Measurements from ENCODE around the gene NOC2L. TPM values are rescaled to one million over a fixed set of nuclear protein-coding genes. Genes with fewer than 3 reads are reported as not detected.

Gene NOC2L
- total RNA-seq, 3 donors from 2014 or later (not counting 1 experiment from before 2014, with no cell fraction given) = 61.4 to 66.0 (median 61.8) TPM

DNA sequence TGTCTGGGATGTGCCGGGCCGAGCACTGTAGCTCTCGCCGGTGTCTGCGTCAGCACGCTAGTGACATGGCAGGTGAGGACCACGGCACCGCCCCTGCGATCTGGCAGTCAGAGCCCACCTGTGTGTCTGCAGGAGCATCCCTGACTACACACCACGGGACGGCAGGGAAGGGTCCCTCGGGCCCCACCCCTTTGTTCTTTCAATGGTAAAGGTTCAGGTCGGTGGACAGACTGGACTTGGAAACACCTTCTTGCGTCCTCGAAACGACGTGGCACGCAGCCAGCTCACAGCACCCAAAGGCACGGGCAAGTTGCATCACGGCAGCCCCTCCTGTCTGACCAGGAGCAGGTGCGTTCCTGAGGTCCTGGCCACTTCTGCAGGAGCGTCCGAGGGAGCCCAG, 39.0 kb downstream of the NOC2L start:
- Mint-ChIP-seq H3K9me3 (no peaks in the 10 kb centered on the region), H3K27ac (no peak overlapping the region), H3K4me1 (peaks cover 0 to 10% of the 10 kb centered on the region in 2 donors), H3K4me3 (no peak overlapping the region), H3K36me3 (no peaks in the 10 kb centered on the region), H3K27me3 (ENCODE audit: low read depth in 2 of 2) (peaks cover 8 to 25% of the 10 kb centered on the region in 2 donors)
- Histone ChIP-seq H3K9me3 (ENCODE audit: control insufficient read depth, insufficient read depth, low read length) (no peaks in the 10 kb centered on the region), H3K4me3 (ENCODE audit: low read length) (no peak overlapping the region), H3K27me3 (ENCODE audit: control insufficient read depth, insufficient read depth, low read length) (peaks cover 31% of the 10 kb centered on the region), H3K4me1 (ENCODE audit: control insufficient read depth, insufficient read depth, low read length) (peaks cover 25% of the 10 kb centered on the region), H3K36me3 (ENCODE audit: control insufficient read depth, insufficient read depth, low read length) (no peaks in the 10 kb centered on the region), H3K27ac (ENCODE audit: low read length) (no peak overlapping the region)
- intact Hi-C loops (cut with micrococcal nuclease) = no loop called here
- TF ChIP-seq CTCF (IDR thresholded peaks at IDR 0.05) = no peak
- ATAC-seq = no peak
- WGBS (ENCODE audit: insufficient coverage) = 86% methylated on average over 23 of the region's 23 CpGs
- DNase-seq = no peak

DNA sequence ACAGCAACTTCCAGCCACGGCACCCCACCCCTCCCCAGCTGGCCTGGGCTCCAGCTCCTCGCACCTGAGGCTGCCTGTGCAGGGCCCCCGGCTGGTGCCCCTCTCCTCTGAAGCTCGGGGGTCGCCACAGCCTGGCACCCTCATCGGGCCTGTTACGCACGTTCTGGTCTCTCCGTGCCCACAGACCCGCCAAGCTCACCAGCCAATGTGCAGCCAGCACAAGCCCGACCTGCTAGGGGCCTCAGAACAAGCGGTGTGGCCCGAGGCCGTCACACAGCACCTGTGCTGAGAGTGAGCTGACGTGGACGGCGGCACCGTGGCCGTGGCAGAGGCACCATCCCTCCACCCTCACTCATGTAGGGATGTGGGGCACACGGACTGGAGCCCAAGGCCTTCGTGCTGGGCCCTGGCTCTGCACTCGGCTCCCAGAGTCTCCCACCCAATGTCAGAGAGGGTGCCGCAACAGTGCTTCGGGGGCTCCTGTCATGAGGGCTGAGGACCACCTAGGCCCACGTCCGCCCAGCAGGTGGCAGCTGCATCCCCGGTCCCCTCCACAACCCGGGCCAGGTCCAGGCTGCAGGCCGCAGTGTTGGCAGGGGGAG, 39.7 kb downstream of the NOC2L start:
- 85% methylated on average over 29 of the region's 29 CpGs for WGBS (ENCODE audit: insufficient coverage)

GRCh38 chr1:918843-919242, 40.2 kb downstream of the NOC2L start:
- H3K4me3 Mint-ChIP-seq = no peak overlapping the region
- intact Hi-C loops (cut with micrococcal nuclease) = no loop called here
- DNase-seq (no peak), ATAC-seq (no peak)
- Histone ChIP-seq H3K36me3 (ENCODE audit: control insufficient read depth, insufficient read depth, low read length) (no peaks in the 10 kb centered on the region), H3K4me1 (ENCODE audit: control insufficient read depth, insufficient read depth, low read length) (peaks cover 21% of the 10 kb centered on the region), H3K4me3 (ENCODE audit: low read length) (no peak overlapping the region), H3K27ac (ENCODE audit: low read length) (no peak overlapping the region), H3K9me3 (ENCODE audit: control insufficient read depth, insufficient read depth, low read length) (no peaks in the 10 kb centered on the region), H3K27me3 (ENCODE audit: control insufficient read depth, insufficient read depth, low read length) (peaks cover 31% of the 10 kb centered on the region)
- 87% methylated on average over 6 of the region's 6 CpGs for WGBS (ENCODE audit: insufficient coverage)
- H3K9me3 Mint-ChIP-seq = no peaks in the 10 kb centered on the region
- peaks cover 8 to 31% of the 10 kb centered on the region in 2 donors for H3K27me3 Mint-ChIP-seq (ENCODE audit: low read depth in 2 of 2)
- peaks cover 0 to 10% of the 10 kb centered on the region in 2 donors for H3K4me1 Mint-ChIP-seq
- no peak overlapping the region for H3K27ac Mint-ChIP-seq
- H3K36me3 Mint-ChIP-seq = no peaks in the 10 kb centered on the region
- TF ChIP-seq CTCF (IDR thresholded peaks at IDR 0.05) = no peak

More for the DNA sequence above, 39.7 kb downstream of the NOC2L start:
- DNase-seq (no peak), ATAC-seq (no peak)
- no peak for TF ChIP-seq CTCF (IDR thresholded peaks at IDR 0.05)
- Mint-ChIP-seq H3K4me3 (no peak overlapping the region), H3K27ac (no peak overlapping the region), H3K27me3 (ENCODE audit: low read depth in 2 of 2) (peaks cover 8 to 26% of the 10 kb centered on the region in 2 donors), H3K36me3 (no peaks in the 10 kb centered on the region), H3K4me1 (peaks cover 0 to 10% of the 10 kb centered on the region in 2 donors), H3K9me3 (no peaks in the 10 kb centered on the region)
- intact Hi-C loops (cut with micrococcal nuclease) = no loop called here
- Histone ChIP-seq H3K27me3 (ENCODE audit: control insufficient read depth, insufficient read depth, low read length) (peaks cover 31% of the 10 kb centered on the region), H3K9me3 (ENCODE audit: control insufficient read depth, insufficient read depth, low read length) (no peaks in the 10 kb centered on the region), H3K4me1 (ENCODE audit: control insufficient read depth, insufficient read depth, low read length) (peaks cover 21% of the 10 kb centered on the region), H3K36me3 (ENCODE audit: control insufficient read depth, insufficient read depth, low read length) (no peaks in the 10 kb centered on the region), H3K4me3 (ENCODE audit: low read length) (no peak overlapping the region), H3K27ac (ENCODE audit: low read length) (no peak overlapping the region)

GRCh38 chr1:918353-918752, 40.7 kb downstream of the NOC2L start:
- TF ChIP-seq CTCF (IDR thresholded peaks at IDR 0.05) = no peak
- H3K9me3 ChIP-seq (ENCODE audit: control insufficient read depth, insufficient read depth, low read length) = no peaks in the 10 kb centered on the region
- intact Hi-C loops (cut with micrococcal nuclease) = no loop called here
- H3K36me3 ChIP-seq (ENCODE audit: control insufficient read depth, insufficient read depth, low read length) = no peaks in the 10 kb centered on the region
- H3K4me3 Mint-ChIP-seq = no peak overlapping the region
- ATAC-seq = no peak
- H3K4me1 Mint-ChIP-seq = peaks cover 0 to 10% of the 10 kb centered on the region in 2 donors
- H3K4me1 ChIP-seq (ENCODE audit: control insufficient read depth, insufficient read depth, low read length) = peaks cover 18% of the 10 kb centered on the region
- H3K9me3 Mint-ChIP-seq = no peaks in the 10 kb centered on the region
- WGBS (ENCODE audit: insufficient coverage) = 89% methylated on average over 15 of the region's 15 CpGs
- no peak overlapping the region for H3K4me3 ChIP-seq (ENCODE audit: low read length)
- no peak for DNase-seq
- H3K36me3 Mint-ChIP-seq = no peaks in the 10 kb centered on the region
- H3K27me3 ChIP-seq (ENCODE audit: control insufficient read depth, insufficient read depth, low read length) = peaks cover 29% of the 10 kb centered on the region
- H3K27ac ChIP-seq (ENCODE audit: low read length) = no peak overlapping the region
- no peak overlapping the region for H3K27ac Mint-ChIP-seq
- H3K27me3 Mint-ChIP-seq (ENCODE audit: low read depth in 2 of 2) = peaks cover 8 to 30% of the 10 kb centered on the region in 2 donors
